Loucy (cell line): ENCODE measurements around the gene SRGAP1.

Experiments used
- EZH2phosphoT487 ChIP-seq: fragments of 200-600 bp; IDR thresholded peaks from 2 replicates; pipeline ENCODE4 v1.6.1; 2018; ENCODE audit warnings: antibody characterized with exemption, mild to moderate bottlenecking, moderate library complexity, borderline replicate concordance
- TF ChIP-seq, protein P1 (sequence below): fragments of 200-600 bp; sonication (generic); conservative IDR thresholded peaks from 2 replicates; pipeline ENCODE4 v1.5.1; 2014; ENCODE audit warnings: mild to moderate bottlenecking, antibody characterized with exemption, low read length

DNA sequence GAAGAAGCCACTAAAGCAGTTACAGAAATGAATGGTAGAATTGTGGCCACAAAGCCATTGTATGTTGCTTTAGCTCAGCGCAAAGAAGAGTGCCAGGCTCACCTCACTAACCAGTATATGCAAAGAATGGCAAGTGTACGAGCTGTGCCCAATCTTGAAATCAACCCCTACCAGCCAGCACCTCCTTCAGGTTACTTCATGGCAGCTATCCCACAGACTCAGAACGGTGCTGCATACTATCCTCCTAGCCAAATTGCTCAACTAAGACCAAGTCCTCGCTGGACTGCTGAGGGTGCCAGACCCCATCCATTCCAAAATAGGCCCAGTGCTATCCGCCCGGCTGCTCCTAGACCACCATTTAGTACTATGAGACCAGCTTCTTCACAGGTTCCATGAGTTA lies 21.5 kb upstream of the SRGAP1 start:
- TF ChIP-seq, protein P1, sequence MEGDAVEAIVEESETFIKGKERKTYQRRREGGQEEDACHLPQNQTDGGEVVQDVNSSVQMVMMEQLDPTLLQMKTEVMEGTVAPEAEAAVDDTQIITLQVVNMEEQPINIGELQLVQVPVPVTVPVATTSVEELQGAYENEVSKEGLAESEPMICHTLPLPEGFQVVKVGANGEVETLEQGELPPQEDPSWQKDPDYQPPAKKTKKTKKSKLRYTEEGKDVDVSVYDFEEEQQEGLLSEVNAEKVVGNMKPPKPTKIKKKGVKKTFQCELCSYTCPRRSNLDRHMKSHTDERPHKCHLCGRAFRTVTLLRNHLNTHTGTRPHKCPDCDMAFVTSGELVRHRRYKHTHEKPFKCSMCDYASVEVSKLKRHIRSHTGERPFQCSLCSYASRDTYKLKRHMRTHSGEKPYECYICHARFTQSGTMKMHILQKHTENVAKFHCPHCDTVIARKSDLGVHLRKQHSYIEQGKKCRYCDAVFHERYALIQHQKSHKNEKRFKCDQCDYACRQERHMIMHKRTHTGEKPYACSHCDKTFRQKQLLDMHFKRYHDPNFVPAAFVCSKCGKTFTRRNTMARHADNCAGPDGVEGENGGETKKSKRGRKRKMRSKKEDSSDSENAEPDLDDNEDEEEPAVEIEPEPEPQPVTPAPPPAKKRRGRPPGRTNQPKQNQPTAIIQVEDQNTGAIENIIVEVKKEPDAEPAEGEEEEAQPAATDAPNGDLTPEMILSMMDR, result no peak
- no peak for TF ChIP-seq EZH2phosphoT487
